ENCODE measurements around the gene GREM1. TPM values are rescaled to one million over a fixed set of nuclear protein-coding genes. Genes with fewer than 3 reads are reported as not detected.

GREM1 gene
- total and polyA plus RNA-seq, 2 of the 8 experiments (the other 6 are each of a cell fraction or from before 2014, with no cell fraction given): 0.12 to 1.1 TPM

- ChIA-PET CTCF (ENCODE audit: partially characterized antibody) (interaction anchor here (0.7 to 1.1 kb wide), 4 partner anchors 46 to 241 kb away, joined by 3 read pairs; no protein-coding TSS in a partner anchor), POLR2A (ENCODE audit: partially characterized antibody) (no interaction called here)
- H4K8ac ChIP-seq (ENCODE audit: extremely low read depth, insufficient read depth, low read length): no peak overlapping the region
- no peak overlapping the region for H3K18ac ChIP-seq (ENCODE audit: extremely low read depth, low read length)
- H3K36me3 ChIP-seq (ENCODE audit: control insufficient read depth in 2 of 4, insufficient read depth in 4 of 4, low read length in 3 of 4): no peaks in the 10 kb centered on the region
- no peak overlapping the region for H2AK5ac ChIP-seq (ENCODE audit: low read depth, low read length)
- H3K9ac ChIP-seq (replicated peaks in 1 of 4; ENCODE audit: extremely low read depth in 1 of 4, low read depth in 3 of 4, low read length in 3 of 4): no peak overlapping the region
- no peaks in the 10 kb centered on the region; the same call in 1 of the 2 replicates for H3K23me2 ChIP-seq (ENCODE audit: low read depth, low read length)
- no peak overlapping the region for H2BK5ac ChIP-seq (ENCODE audit: low read depth, low read length)
- H2AFZ ChIP-seq (ENCODE audit: low read length): no peak overlapping the region
- H3K4me2 ChIP-seq (ENCODE audit: insufficient read depth in 1 of 2, low read depth in 2 of 2, low read length in 2 of 2): no peak overlapping the region
- no peak overlapping the region for H3K4me3 ChIP-seq (ENCODE audit: extremely low read depth in 1 of 4, insufficient read depth in 2 of 4, low read depth in 3 of 4, low read length in 4 of 4)
- DNase-seq (ENCODE audit: low read depth in 1 of 2, low spot score in 2 of 2): no peak
- no peak overlapping the region for H2BK20ac ChIP-seq (ENCODE audit: low read length)
- no peak overlapping the region for H4K5ac ChIP-seq (ENCODE audit: insufficient read length, low read depth, low read length)
- H3K4me1 ChIP-seq (replicated peaks in 1 of 4; ENCODE audit: control insufficient read depth in 3 of 4, insufficient read depth in 4 of 4, low read length in 3 of 4): no peaks in the 10 kb centered on the region
- H2BK120ac ChIP-seq (replicated peaks; ENCODE audit: low read depth, low read length): no peak overlapping the region
- no peak overlapping the region for H3K23ac ChIP-seq (ENCODE audit: insufficient read length)
- no peaks in the 10 kb centered on the region for H3K79me2 ChIP-seq (ENCODE audit: control insufficient read depth in 1 of 2, insufficient read depth in 2 of 2, low read length in 2 of 2)
- H3K27ac ChIP-seq (ENCODE audit: low read depth, low read length): no peak overlapping the region
- FAIRE-seq: no peak
- H3K56ac ChIP-seq (replicated peaks; ENCODE audit: insufficient read length, low read depth, low read length): no peak overlapping the region
- peaks cover 0 to 1% (median 0%) of the 10 kb centered on the region in 4 experiments; a peak in 1 of 7 replicates for H3K27me3 ChIP-seq (replicated peaks in 1 of 4; ENCODE audit: control insufficient read depth in 3 of 4, extremely low read depth in 1 of 4, insufficient read depth in 3 of 4, low read length in 3 of 4)
- H4K91ac ChIP-seq (replicated peaks; ENCODE audit: insufficient read length, low read length): no peak overlapping the region
- H3K4ac ChIP-seq (replicated peaks; ENCODE audit: insufficient read length, low read depth, low read length): no peak overlapping the region
- no peaks in the 10 kb centered on the region for H3K9me3 ChIP-seq (ENCODE audit: insufficient read depth in 2 of 2, low read depth in 1 of 2, low read length in 1 of 2)
- no peak overlapping the region for H2BK15ac ChIP-seq (ENCODE audit: low read length)
- H3K14ac ChIP-seq (ENCODE audit: insufficient read length): no peak overlapping the region
- no peak overlapping the region for H2BK12ac ChIP-seq (ENCODE audit: low read depth, low read length)
- H4K20me1 ChIP-seq (replicated peaks in 1 of 2; ENCODE audit: control insufficient read depth in 1 of 2, insufficient read depth in 2 of 2, low read length in 2 of 2): no peaks in the 10 kb centered on the region
- H3K79me1 ChIP-seq (ENCODE audit: low read depth, low read length): no peaks in the 10 kb centered on the region
- 82% methylated on average over 9 of the region's 9 CpGs; no CpG with 5 or more reads in 1 of the 2 experiments for WGBS, 2 experiments (ENCODE audit: extremely low coverage in 1 of 2, insufficient coverage in 1 of 2, insufficient read length in 1 of 2, insufficient replicate concordance in 2 of 2, low coverage in 1 of 2, low lambda C conversion rate in 2 of 2, missing lambda C conversion rate in 1 of 2)
- TF ChIP-seq CBX5 (IDR thresholded peaks at IDR 0.05; ENCODE audit: low read depth, low read length) (no peak), CTBP2 (IDR thresholded peaks at IDR 0.05; ENCODE audit: borderline replicate concordance, insufficient read depth, insufficient read length, low read length) (no peak), BRCA1 (IDR thresholded peaks at IDR 0.05; ENCODE audit: low read depth, low read length) (no peak), CEBPB (IDR thresholded peaks at IDR 0.05; ENCODE audit: low read depth, low read length) (no peak), JUN (IDR thresholded peaks at IDR 0.05; ENCODE audit: low read depth, low read length) (no peak), SIRT6 (IDR thresholded peaks at IDR 0.05; ENCODE audit: low read length) (no peak), SP1 (IDR thresholded peaks at IDR 0.05; ENCODE audit: low read depth, low read length) (no peak), SIN3A (conservative IDR thresholded peaks at IDR 0.05 in 1 of 2, IDR thresholded peaks at IDR 0.05 in 1 of 2; ENCODE audit: low read depth in 1 of 2, low read length in 2 of 2) (no peak), E2F6 (IDR thresholded peaks at IDR 0.05) (no peak), RXRA (IDR thresholded peaks at IDR 0.05; ENCODE audit: insufficient read depth, low read depth, low read length) (no peak), POLR2AphosphoS5 (IDR thresholded peaks at IDR 0.05; ENCODE audit: low read depth, low read length) (no peak)
- TF ChIP-seq, protein P1, sequence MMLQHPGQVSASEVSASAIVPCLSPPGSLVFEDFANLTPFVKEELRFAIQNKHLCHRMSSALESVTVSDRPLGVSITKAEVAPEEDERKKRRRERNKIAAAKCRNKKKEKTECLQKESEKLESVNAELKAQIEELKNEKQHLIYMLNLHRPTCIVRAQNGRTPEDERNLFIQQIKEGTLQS (IDR thresholded peaks at IDR 0.05; ENCODE audit: insufficient read depth, low read depth, low read length): no peak
Observed at GRCh38 chr15:32709295-32710033, 8.3 kb upstream of the GREM1 start.

Measured in H1 (cell line).